Transverse colon (tissue), 4 donors: ENCODE results near the gene B4GALNT4. TPM values are rescaled to one million over a fixed set of nuclear protein-coding genes. Genes with fewer than 3 reads are reported as not detected.
A peak's percentile ranks its signal among the peaks of the same experiment; 100 is the strongest.
"Not testable (repeated sequence)": the region's sequence is repeated elsewhere in the genome, so short reads cannot be mapped to it uniquely, and the experiment has no call there.

Source experiments
- DNase-seq: peaks from one replicate; pipeline ENCODE4 v3.0.0-alpha.2; 2019
- H3K27ac ChIP-seq, 4 donors: fragments of 200-600 bp; sonication (generic); 2 replicates each; pipeline ENCODE4 v1.5.1; 2016 to 2018; ENCODE audit warnings: inconsistent platforms in 4 of 4
- H3K27me3 ChIP-seq: fragments of 200-600 bp; sonication (generic); 2 replicates; pipeline ENCODE4 v1.5.1; 2017; ENCODE audit warnings: inconsistent platforms
- H3K36me3 ChIP-seq, 4 donors: fragments of 200-600 bp; sonication (generic); 2 replicates each; pipeline ENCODE4 v1.5.1; 2017 to 2019; ENCODE audit warnings: inconsistent platforms in 4 of 4
- H3K4me1 ChIP-seq, 4 donors: fragments of 200-600 bp; sonication (generic); 2 replicates each; pipeline ENCODE4 v1.5.1; 2017 to 2020; ENCODE audit warnings: inconsistent platforms in 4 of 4
- H3K4me3 ChIP-seq, 4 donors: fragments of 200-600 bp; sonication (generic); 1 replicate in 1 of 4; 2 replicates in 3 of 4; pipeline versions ENCODE4 v1.5.1 to v1.6.1; 2017 to 2019; ENCODE audit warnings: inconsistent platforms in 4 of 4
- H3K9me3 ChIP-seq, 2 donors: fragments of 200-600 bp; sonication (generic); 2 replicates each; pipeline ENCODE4 v1.5.1; 2017 to 2019; ENCODE audit warnings: inconsistent platforms in 2 of 2
- CTCF ChIP-seq, 5 experiments: fragments of 200-600 bp in 3 of 5; fragments of 450-650 bp in 2 of 5; sonication (generic) in 3 of 5; IDR thresholded peaks; 1 replicate in 2 of 5; 2 replicates in 3 of 5; pipeline ENCODE4 v1.5.1; 2016 to 2017; ENCODE audit warnings: antibody characterized with exemption in 5 of 5, inconsistent platforms in 3 of 5, mild to moderate bottlenecking in 2 of 5, moderate library complexity in 1 of 5
- EP300 ChIP-seq: sonication (generic); formaldehyde crosslinking; IDR thresholded peaks from one replicate; pipeline ENCODE4 v1.6.1; 2017; ENCODE audit warnings: antibody characterized with exemption, low read depth
- POLR2A ChIP-seq: fragments of 450-650 bp; IDR thresholded peaks from one replicate; pipeline ENCODE4 v1.6.1; 2016; ENCODE audit warnings: antibody characterized with exemption, mild to moderate bottlenecking, moderate library complexity
- POLR2AphosphoS5 ChIP-seq, 3 donors: sonication (generic); formaldehyde crosslinking; IDR thresholded peaks; one replicate each; pipeline ENCODE4 v1.6.1; 2016; ENCODE audit warnings: antibody characterized with exemption in 3 of 3
- WGBS, 2 donors: methylation state at CpG; one replicate each; pipeline ENCODE4 v1.1.5; 2018; ENCODE audit warnings: low coverage in 1 of 2; 5-methylcytosine and 5-hydroxymethylcytosine counted together
- in situ Hi-C, 4 donors: fragments of 200-750 bp; cut with MboI; loops; one replicate each; pipeline versions ENCODE4 v1.15.0 to v1.15.1; 2017; ENCODE audit warnings: low sequenced_read_pairs in 3 of 4, low pct_ligation_motif_present in 1 of 4, low pct_unique_long_range_greater_than_20kb in 1 of 4
- intact Hi-C: fragments of 100-400 bp; cut with DNase I; formaldehyde crosslinking; loops from one replicate; pipeline ENCODE4 v1.15.1; 2023; ENCODE audit warnings: low total_unique reads
- total RNA-seq, 4 donors: library from RNA; depleted of rRNA; stranded (reverse); fragments of >200 nt; gene quantifications; one replicate each; pipeline ENCODE4 v1.1.0, GENCODE V29; 2016

B4GALNT4 gene
- total RNA-seq, 4 donors from 2014 or later, result 0.82 to 3.0 (median 1.3) TPM; not detected in 1

- H3K4me3 ChIP-seq, H3K9me3 ChIP-seq, DNase-seq, H3K36me3 ChIP-seq, in situ Hi-C loops, H3K27me3 ChIP-seq, intact Hi-C loops: not testable (repeated sequence)
- Histone ChIP-seq H3K27ac (peak overlapping the region; percentile 80 to 87 (median 86)), H3K4me1 (peaks cover 27 to 39% (median 36%) of the 10 kb centered on the region in 4 donors)
- WGBS, 2 donors, result 61 to 67% methylated on average over 17 to 26 of the region's 34 CpGs
- TF ChIP-seq POLR2AphosphoS5 (IDR thresholded peaks at IDR 0.05), result peak in 1 of 3 donors; percentile 23
Measured at GRCh38 chr11:324593-325517, 44.4 kb upstream of the B4GALNT4 start.

- TF ChIP-seq CTCF (IDR thresholded peaks at IDR 0.05) (no peak), POLR2A (no peak), EP300 (no peak), POLR2AphosphoS5 (IDR thresholded peaks at IDR 0.05) (no peak)
- H3K36me3 ChIP-seq, result no peaks in the 10 kb centered on the region
- H3K27me3 ChIP-seq, result no peaks in the 10 kb centered on the region
- peaks cover 27 to 38% (median 34%) of the 10 kb centered on the region in 4 donors for H3K4me1 ChIP-seq
- WGBS, 2 donors, result 82 to 91% methylated on average over 17 to 30 of the region's 30 CpGs
- intact Hi-C loops (no loop called here), in situ Hi-C loops (no loop called here)
- no peak overlapping the region for H3K4me3 ChIP-seq
- no peaks in the 10 kb centered on the region for H3K9me3 ChIP-seq
- peak overlapping the region; percentile 80 to 87 (median 84) for H3K27ac ChIP-seq
- no peak for DNase-seq
Measured at GRCh38 chr11:325796-326591, 43.3 kb upstream of the B4GALNT4 start.

- TF ChIP-seq POLR2AphosphoS5 (IDR thresholded peaks at IDR 0.05) (no peak), CTCF (IDR thresholded peaks at IDR 0.05) (no peak), EP300 (no peak), POLR2A (no peak)
- H3K36me3 ChIP-seq, result no peaks in the 10 kb centered on the region
- 75% methylated on average over 6 of the region's 6 CpGs; no CpG with 5 or more reads in 1 of the 2 donors for WGBS, 2 donors
Measured at GRCh38 chr11:326592-326841, 42.8 kb upstream of the B4GALNT4 start.

GRCh38 chr11:326842-327580, 42.3 kb upstream of the B4GALNT4 start:
- Histone ChIP-seq H3K36me3 (no peaks in the 10 kb centered on the region), H3K4me1 (peaks cover 27 to 38% (median 34%) of the 10 kb centered on the region in 4 donors), H3K27ac (peak overlapping the region; percentile 80 to 87 (median 84)), H3K9me3 (no peaks in the 10 kb centered on the region), H3K27me3 (no peaks in the 10 kb centered on the region), H3K4me3 (no peak overlapping the region)
- in situ Hi-C loops, result no loop called here
- DNase-seq, result peak; percentile 87
- intact Hi-C loops, result no loop called here
- TF ChIP-seq POLR2A (no peak), POLR2AphosphoS5 (IDR thresholded peaks at IDR 0.05) (no peak), CTCF (IDR thresholded peaks at IDR 0.05) (no peak), EP300 (no peak)
- 27 to 60% methylated on average over 4 to 19 of the region's 19 CpGs for WGBS, 2 donors

More at GRCh38 chr11:326592-326841, 42.8 kb upstream of the B4GALNT4 start:
- H3K4me3 ChIP-seq, result no peak overlapping the region
- H3K27ac ChIP-seq, result peak overlapping the region; percentile 80 to 87 (median 84)
- intact Hi-C loops, result no loop called here
- H3K4me1 ChIP-seq, result peaks cover 27 to 38% (median 34%) of the 10 kb centered on the region in 4 donors
- in situ Hi-C loops, result no loop called here
- no peaks in the 10 kb centered on the region for H3K9me3 ChIP-seq
- DNase-seq, result no peak
- no peaks in the 10 kb centered on the region for H3K27me3 ChIP-seq
